A549 treated with Hydrocortisone at 1 μM for 4 hours (cell line): ENCODE measurements around the gene RNF19B. TPM values are rescaled to one million over a fixed set of nuclear protein-coding genes. Genes with fewer than 3 reads are reported as not detected.

ENCODE experiments used
- total RNA-seq: library from RNA; stranded (reverse); fragments of 200-300 nt; extraction: Qiagen RNA extraction; gene quantifications from 5 replicates; pipeline ENCODE4 v1.2.3, GENCODE V29; 2022

Gene RNF19B
- total RNA-seq: 16.7 to 19.3 TPM (median 18.5 TPM) in 5 replicates

DNA sequence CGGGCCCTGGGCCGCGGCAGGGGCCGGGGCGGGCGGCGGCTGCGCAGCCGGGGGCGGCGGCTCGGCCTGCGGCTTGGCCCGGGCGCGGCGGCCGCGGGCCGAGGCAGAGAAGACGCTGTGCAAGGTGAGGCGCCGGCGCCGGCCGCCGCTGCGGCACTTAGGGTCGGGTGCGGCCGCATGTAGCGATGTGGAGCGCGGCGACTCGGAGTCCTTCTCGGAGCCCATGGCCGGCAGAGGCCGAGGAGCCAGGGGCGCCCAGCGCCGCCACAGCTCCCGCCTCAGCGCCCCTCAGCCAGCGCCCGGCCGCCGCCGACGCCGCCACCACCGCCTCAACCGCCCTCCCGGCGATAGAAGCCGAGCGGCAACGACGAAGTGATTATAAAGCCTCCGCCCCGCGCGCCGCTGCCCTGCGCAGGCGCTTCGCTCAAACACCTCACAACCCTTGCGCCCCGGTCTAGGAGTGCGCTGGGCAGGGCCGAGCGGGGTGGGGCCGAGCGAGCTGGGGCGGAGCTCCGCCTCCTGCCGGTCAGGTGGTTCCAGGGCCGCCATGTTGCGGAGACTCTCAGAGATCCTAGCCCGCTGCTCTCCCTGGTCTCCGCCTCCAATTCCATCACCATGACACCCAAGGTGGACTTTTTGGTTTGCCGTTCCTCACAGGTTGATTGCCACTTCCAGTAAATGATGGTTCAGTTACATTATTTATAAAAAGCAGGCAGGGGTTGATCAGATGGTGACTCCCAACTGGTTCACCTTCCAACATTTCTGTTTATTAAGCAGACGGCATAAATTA is at the start of gene RNF19B:
Gene RNF19B, minus strand, starts transcription at position 349 of the 790 bp plus-strand sequence. Its CDS starts 124 bp downstream, at position 225.

DNA sequence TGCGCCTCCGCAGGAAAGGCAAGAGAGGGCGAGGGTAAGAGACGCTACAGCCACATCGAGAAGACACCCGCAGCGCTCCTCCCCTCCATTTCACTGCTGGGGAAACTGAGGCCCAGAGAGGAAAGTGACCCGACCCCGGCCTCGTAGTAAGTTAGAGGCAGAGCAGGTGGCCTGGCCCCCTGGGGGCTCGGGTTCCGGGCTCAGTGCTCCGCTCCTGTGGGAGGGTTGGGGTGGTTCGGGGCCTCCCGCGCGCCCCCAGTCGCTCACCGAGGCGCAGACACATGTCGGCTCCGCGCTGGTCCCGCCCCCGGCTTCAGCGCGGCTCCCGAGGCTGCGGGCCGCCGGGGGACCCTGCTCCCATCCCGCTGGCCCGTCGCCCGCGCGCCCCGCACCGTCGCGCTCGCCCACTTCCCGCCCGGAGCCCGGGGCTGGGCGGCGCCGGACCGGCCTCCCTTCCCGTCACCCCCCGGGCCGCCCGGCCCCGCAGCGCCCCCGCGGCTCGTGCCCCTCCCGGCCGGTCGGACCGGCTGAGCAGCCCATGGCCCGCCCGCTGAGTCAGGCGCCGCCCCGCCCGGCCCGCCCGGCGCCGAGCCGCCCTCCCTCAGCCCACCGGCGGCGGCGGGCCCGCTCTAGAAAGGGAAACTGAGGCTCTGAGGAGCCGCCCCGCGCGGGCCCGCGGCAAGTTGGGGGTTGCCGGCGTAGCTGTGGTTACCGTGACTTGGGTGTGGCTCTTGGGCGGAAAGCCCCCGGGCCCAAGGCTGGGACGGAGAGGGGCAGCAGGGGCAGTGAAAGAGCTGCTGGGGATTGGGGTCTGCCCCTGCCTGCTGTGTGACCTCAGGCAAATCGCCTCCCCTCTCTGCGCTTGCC is 63.4 kb downstream of the RNF19B start, which contains the start of gene TMEM54:
Gene TMEM54, minus strand, starts transcription at position 434 of the 867 bp plus-strand sequence. Its CDS starts 151 bp downstream, at position 283.

Other genes with a start within 250 kb of the RNF19B start
- gene YARS1, start 147.5 kb downstream of the RNF19B start, total RNA-seq: 56.6 to 104 TPM (median 64.4 TPM) in 5 replicates
- gene S100PBP, start 147.2 kb downstream of the RNF19B start, total RNA-seq: 13.2 to 16.3 TPM (median 14.6 TPM) in 5 replicates
- 0.25 to 0.98 TPM (median 0.42 TPM) in 5 replicates for gene FNDC5, start 93.9 kb downstream of the RNF19B start, total RNA-seq
- 0.29 to 0.55 TPM (median 0.37 TPM) in 5 replicates for gene HPCA, start 78.3 kb downstream of the RNF19B start, total RNA-seq
- gene TMEM54, start 63.4 kb downstream of the RNF19B start, total RNA-seq: 26.2 to 45.3 TPM (median 41.0 TPM) in 5 replicates
- gene AK2, start 72.1 kb upstream of the RNF19B start, total RNA-seq: 135 to 167 TPM (median 146 TPM) in 5 replicates
- gene AZIN2, start 116.3 kb upstream of the RNF19B start, total RNA-seq: 0.66 to 1.2 TPM (median 0.93 TPM) in 5 replicates
- 2.0 to 2.3 TPM (median 2.2 TPM) in 5 replicates for gene TRIM62, start 217.2 kb upstream of the RNF19B start, total RNA-seq